Coronary artery (tissue), 2 donors: ENCODE data around the gene UBIAD1.

Experiments
- DNase-seq: peaks from one replicate; pipeline ENCODE4 v3.0.0-alpha.2; 2017; ENCODE audit warnings: low spot score
- H3K27ac ChIP-seq, 2 donors: fragments of 200-600 bp; sonication (generic); one replicate each; pipeline ENCODE4 v1.5.1; 2016 to 2019
- H3K4me3 ChIP-seq: fragments of 200-600 bp; sonication (generic); 2 replicates; pipeline ENCODE4 v1.5.1; 2016; ENCODE audit warnings: mild to moderate bottlenecking, moderate library complexity
- TF ChIP-seq, protein P1 (sequence below): fragments of 200-600 bp; sonication (generic); IDR thresholded peaks from one replicate; pipeline ENCODE4 v1.5.1; 2019; ENCODE audit warnings: antibody characterized with exemption

Gene UBIAD1

GRCh38 chr1:11279630-11280029 lies 6.6 kb downstream of the UBIAD1 start:
- H3K4me3 ChIP-seq = no peak overlapping the region
- TF ChIP-seq, protein P1, sequence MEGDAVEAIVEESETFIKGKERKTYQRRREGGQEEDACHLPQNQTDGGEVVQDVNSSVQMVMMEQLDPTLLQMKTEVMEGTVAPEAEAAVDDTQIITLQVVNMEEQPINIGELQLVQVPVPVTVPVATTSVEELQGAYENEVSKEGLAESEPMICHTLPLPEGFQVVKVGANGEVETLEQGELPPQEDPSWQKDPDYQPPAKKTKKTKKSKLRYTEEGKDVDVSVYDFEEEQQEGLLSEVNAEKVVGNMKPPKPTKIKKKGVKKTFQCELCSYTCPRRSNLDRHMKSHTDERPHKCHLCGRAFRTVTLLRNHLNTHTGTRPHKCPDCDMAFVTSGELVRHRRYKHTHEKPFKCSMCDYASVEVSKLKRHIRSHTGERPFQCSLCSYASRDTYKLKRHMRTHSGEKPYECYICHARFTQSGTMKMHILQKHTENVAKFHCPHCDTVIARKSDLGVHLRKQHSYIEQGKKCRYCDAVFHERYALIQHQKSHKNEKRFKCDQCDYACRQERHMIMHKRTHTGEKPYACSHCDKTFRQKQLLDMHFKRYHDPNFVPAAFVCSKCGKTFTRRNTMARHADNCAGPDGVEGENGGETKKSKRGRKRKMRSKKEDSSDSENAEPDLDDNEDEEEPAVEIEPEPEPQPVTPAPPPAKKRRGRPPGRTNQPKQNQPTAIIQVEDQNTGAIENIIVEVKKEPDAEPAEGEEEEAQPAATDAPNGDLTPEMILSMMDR = no peak
- no peak for DNase-seq
- no peak overlapping the region for H3K27ac ChIP-seq

- Histone ChIP-seq H3K27ac (peak overlapping the region in 1 of 2 donors; percentile 54), H3K4me3 (no peak overlapping the region)
- TF ChIP-seq, protein P1 = no peak
- no peak for DNase-seq
These were observed 7.8 kb downstream of the UBIAD1 start for GRCh38 chr1:11280719-11281376.

DNA sequence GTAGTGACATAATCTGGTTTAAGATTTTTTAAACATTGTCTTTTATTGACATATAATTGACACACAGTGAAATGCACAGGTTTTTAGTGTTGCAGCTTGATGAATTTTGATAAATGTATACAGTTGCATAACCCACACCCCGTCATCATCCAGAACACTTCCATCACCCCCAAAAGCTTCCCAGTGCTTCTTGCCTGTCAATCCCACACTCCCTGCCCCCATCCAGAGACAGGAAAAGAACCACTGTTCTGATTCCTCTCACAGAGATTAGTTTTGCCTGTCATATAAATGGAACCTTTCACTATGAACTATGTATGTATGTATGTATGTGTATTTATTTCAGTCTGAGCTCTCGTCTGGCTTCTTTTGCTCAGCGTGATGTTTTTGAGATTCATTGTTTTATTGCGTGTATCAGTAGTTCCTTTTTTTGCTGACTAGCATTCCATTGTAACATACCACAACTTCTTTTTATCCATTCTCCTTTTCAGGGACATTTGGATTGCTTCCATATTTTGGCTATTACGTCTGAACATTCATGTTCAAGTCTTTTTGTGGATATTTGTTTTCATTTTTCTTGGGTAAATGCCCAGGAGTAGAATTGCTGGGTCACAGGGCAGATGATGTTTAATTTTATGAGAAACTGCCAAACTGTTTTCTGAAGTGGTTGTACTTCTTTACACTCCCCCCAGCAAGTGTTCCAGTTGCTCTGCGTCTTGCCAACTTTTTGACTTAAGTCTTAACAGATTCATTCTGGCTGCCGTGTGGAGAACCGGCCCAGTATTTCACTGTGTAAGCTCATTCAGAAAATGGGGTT lies 8.7 kb downstream of the UBIAD1 start:
- Histone ChIP-seq H3K27ac (peak overlapping the region; percentile 40 to 54), H3K4me3 (no peak overlapping the region)
- TF ChIP-seq, protein P1 = no peak
- DNase-seq = no peak

GRCh38 chr1:11283151-11283550 lies 10.2 kb downstream of the UBIAD1 start:
- H3K4me3 ChIP-seq = no peak overlapping the region
- TF ChIP-seq, protein P1 = no peak
- H3K27ac ChIP-seq = no peak overlapping the region
- DNase-seq = no peak

DNA sequence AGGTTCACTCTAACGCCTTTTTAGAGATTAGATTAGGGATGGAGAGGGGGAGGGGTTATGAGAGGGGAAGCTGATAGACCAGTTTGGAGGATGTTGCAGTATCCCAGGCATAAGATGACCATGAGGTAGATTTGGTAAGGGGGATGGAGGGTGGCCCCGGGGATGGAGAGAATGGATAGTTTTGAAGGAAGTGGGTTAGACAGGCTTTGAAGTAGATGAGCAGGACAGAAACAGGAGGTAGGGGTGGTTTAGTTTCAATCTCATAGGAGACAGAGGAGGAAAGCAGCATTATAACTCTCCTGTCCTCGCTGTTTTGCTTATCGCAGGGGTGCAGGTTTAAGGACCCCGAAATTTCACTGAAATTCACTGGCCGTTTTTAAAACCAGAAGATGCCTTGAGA lies 11.8 kb downstream of the UBIAD1 start:
- no peak overlapping the region for H3K27ac ChIP-seq
- DNase-seq = no peak
- TF ChIP-seq, protein P1 = no peak
- no peak overlapping the region for H3K4me3 ChIP-seq

DNA sequence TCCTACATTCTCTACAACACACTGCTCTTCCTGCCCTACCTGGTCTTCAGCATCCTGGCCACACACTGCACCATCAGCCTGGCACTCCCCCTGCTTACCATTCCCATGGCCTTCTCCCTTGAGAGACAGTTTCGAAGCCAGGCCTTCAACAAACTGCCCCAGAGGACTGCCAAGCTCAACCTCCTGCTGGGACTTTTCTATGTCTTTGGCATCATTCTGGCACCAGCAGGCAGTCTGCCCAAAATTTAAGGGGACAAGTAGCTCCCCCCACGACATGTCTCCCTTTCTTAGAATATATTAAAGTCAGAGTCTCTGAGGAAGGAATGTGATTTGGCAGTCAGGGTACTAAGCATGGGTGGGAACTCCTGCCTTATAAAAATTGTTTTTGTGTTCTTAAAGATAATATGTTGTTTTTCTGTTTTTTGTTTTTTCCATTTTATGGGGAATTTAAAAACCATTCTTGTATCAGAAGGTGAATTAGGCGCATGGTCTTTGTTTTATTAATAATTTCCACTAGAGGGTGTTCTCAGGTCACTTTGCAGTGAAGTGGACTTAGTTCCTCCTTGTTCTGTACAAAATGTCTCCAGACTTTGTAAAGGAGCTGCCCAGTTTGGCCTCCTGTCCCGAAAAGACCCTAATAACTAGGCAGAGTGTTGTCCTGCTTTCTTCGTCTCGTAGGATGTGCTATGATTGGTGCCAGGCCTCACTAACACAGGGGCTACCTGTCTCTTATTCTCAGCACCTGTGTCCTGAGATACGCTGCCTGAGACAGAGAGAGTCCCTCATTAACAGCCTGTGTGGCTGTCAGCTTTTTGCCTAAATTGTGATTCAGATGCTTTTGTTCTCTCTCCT lies 13.1 kb downstream of the UBIAD1 start:
- TF ChIP-seq, protein P1 = no peak
- Histone ChIP-seq H3K4me3 (no peak overlapping the region), H3K27ac (no peak overlapping the region)
- no peak for DNase-seq
